ENCODE measurements around the gene MCEMP1.
A peak's percentile ranks its signal among the peaks of the same experiment; 100 is the strongest.

MCEMP1 gene

GRCh38 chr19:7672522-7672921 lies 4.4 kb upstream of the MCEMP1 start:
- DNase-seq = no peak

GRCh38 chr19:7674010-7675005 lies 2.6 kb upstream of the MCEMP1 start:
- DNase-seq = peak; percentile 52

GRCh38 chr19:7676376-7676775 lies 514 bp upstream of the MCEMP1 start:
- no peak for DNase-seq

GRCh38 chr19:7677669-7678311 lies 900 bp downstream of the MCEMP1 start:
- DNase-seq = no peak

GRCh38 chr19:7678971-7679751 lies 2.3 kb downstream of the MCEMP1 start:
- no peak for DNase-seq

GRCh38 chr19:7679771-7680605 lies 3.1 kb downstream of the MCEMP1 start:
- DNase-seq = no peak

- DNase-seq = peak; percentile 88
These were observed 3.9 kb downstream of the MCEMP1 start, which contains the start of gene TRAPPC5 for GRCh38 chr19:7680606-7681339. TSS of gene TRAPPC5 (plus strand) at chr19:7680833. CDS start at chr19:7682254, 1,421 bp downstream.

- DNase-seq = peak; percentile 94
These were observed 4.7 kb downstream of the MCEMP1 start for GRCh38 chr19:7681340-7682174.

GRCh38 chr19:7682175-7682855 lies 5.4 kb downstream of the MCEMP1 start:
- no peak for DNase-seq

GRCh38 chr19:7685546-7686445 lies 8.9 kb downstream of the MCEMP1 start:
- DNase-seq = no peak

- DNase-seq = no peak
These were observed 10.3 kb downstream of the MCEMP1 start for GRCh38 chr19:7687177-7687576.

- DNase-seq = no peak
These were observed 12.3 kb downstream of the MCEMP1 start for GRCh38 chr19:7689165-7689564.

- DNase-seq = no peak
These were observed 13.9 kb downstream of the MCEMP1 start for GRCh38 chr19:7690779-7691258.

GRCh38 chr19:7691497-7691896 lies 14.6 kb downstream of the MCEMP1 start:
- no peak for DNase-seq

GRCh38 chr19:7692417-7693088 lies 15.7 kb downstream of the MCEMP1 start:
- DNase-seq = no peak

- no peak for DNase-seq
These were observed 17.6 kb downstream of the MCEMP1 start for GRCh38 chr19:7694499-7694898.

- DNase-seq = no peak
These were observed 20.9 kb downstream of the MCEMP1 start for GRCh38 chr19:7697721-7698287.

- DNase-seq = no peak
These were observed 21.7 kb downstream of the MCEMP1 start for GRCh38 chr19:7698583-7698982.

All from 8988T (cell line).